Measurements from ENCODE around the gene RPRML. TPM values are rescaled to one million over a fixed set of nuclear protein-coding genes. Genes with fewer than 3 reads are reported as not detected.

RPRML gene
- total RNA-seq, 2 donors from 2014 or later, result 2.2 TPM; not detected in 1

DNA sequence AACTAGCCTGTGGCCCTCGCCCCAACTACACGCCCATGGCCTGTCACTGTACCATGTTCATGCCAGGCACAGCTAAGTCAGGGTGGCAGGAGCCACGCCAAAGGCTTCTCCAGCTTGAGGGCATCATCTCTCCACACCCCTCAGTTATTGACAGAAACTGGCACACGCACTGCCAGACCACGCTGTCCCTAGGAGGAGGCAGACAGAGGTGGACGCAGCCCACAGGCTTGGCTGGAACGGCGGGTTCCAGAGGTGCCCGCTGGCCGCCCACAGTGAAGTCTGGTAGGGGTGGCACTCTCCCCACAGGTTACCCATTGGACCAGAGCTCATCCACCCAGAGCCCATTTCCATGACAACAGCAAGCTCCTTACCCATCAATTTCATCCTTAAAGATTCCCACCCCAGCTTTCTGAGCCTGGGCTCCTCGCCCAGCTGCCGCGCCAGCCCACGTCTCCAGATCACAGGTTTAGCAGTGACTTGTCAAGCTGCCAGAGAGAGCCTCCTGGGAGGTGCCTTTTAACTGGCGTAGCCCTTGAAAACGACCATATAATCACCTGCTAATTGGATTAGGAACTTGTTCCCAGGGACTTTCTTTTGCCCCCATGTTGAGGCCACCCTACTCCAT, 27.9 kb downstream of the RPRML start:
- 49% methylated on average over 16 of the region's 16 CpGs for whole genome bisulfite sequencing
- intact Hi-C loops (cut with DNase I), result no loop called here
- DNase-seq (ENCODE audit: low spot score), result no peak

DNA sequence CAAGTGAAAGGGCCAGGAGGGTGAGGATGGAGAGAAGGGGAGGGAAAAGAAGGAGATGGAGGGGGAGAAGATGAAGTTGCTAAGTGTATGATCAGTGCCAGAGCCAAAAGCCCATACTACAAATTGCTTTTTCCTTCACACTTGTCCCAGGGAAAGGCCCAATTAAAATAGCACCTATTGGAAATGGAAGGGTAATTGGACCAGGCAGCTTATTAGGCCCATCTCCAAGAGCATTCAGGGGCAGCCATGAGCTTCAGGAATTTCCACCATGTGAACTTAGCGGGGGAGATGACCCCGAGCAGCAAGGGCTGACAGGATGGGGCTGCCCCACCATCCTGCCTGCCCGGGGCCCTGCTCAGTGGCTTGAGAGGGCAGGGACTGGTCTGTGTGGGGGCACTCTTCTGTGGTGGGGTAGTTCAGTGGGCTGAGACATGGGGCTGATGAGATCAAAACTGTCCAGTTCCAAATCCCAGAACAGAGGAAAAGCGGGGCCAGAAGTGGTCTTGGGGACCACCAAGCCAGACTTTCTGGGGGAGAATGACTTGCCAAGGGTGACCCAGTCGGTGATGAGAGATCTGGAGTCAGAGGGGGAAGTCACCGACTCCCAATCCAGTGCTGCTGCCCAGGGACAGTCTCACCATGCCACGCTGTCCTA, 28.6 kb downstream of the RPRML start:
- Histone ChIP-seq H3K27ac (no peak overlapping the region), H3K9me3 (no peaks in the 10 kb centered on the region), H3K27me3 (replicated peaks; ENCODE audit: insufficient read depth) (no peaks in the 10 kb centered on the region), H3K4me1 (replicated peaks) (no peaks in the 10 kb centered on the region), H3K36me3 (no peaks in the 10 kb centered on the region), H3K4me3 (no peak overlapping the region)
- DNase-seq (ENCODE audit: low spot score), result no peak
- 68% methylated on average over 7 of the region's 7 CpGs for WGBS
- intact Hi-C loops (cut with DNase I), result no loop called here
- TF ChIP-seq POLR2AphosphoS5 (IDR thresholded peaks at IDR 0.05), result no peak
- TF ChIP-seq POLR2A (IDR thresholded peaks at IDR 0.05), result no peak
- TF ChIP-seq, protein P1, sequence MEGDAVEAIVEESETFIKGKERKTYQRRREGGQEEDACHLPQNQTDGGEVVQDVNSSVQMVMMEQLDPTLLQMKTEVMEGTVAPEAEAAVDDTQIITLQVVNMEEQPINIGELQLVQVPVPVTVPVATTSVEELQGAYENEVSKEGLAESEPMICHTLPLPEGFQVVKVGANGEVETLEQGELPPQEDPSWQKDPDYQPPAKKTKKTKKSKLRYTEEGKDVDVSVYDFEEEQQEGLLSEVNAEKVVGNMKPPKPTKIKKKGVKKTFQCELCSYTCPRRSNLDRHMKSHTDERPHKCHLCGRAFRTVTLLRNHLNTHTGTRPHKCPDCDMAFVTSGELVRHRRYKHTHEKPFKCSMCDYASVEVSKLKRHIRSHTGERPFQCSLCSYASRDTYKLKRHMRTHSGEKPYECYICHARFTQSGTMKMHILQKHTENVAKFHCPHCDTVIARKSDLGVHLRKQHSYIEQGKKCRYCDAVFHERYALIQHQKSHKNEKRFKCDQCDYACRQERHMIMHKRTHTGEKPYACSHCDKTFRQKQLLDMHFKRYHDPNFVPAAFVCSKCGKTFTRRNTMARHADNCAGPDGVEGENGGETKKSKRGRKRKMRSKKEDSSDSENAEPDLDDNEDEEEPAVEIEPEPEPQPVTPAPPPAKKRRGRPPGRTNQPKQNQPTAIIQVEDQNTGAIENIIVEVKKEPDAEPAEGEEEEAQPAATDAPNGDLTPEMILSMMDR (IDR thresholded peaks at IDR 0.05), result no peak

More for the DNA sequence above, 27.9 kb downstream of the RPRML start:
- no peaks in the 10 kb centered on the region for H3K4me1 ChIP-seq (replicated peaks)
- H3K4me3 ChIP-seq, result no peak overlapping the region
- no peak for TF ChIP-seq POLR2AphosphoS5 (IDR thresholded peaks at IDR 0.05)
- TF ChIP-seq, protein P1 (IDR thresholded peaks at IDR 0.05), result no peak
- TF ChIP-seq POLR2A (IDR thresholded peaks at IDR 0.05), result no peak
- H3K9me3 ChIP-seq, result no peaks in the 10 kb centered on the region
- H3K27me3 ChIP-seq (replicated peaks; ENCODE audit: insufficient read depth), result no peaks in the 10 kb centered on the region
- no peaks in the 10 kb centered on the region for H3K36me3 ChIP-seq
- no peak overlapping the region for H3K27ac ChIP-seq

GRCh38 chr17:46949291-46950174, 29.5 kb downstream of the RPRML start:
- Histone ChIP-seq H3K4me1 (replicated peaks) (no peaks in the 10 kb centered on the region), H3K9me3 (no peaks in the 10 kb centered on the region), H3K27ac (no peak overlapping the region), H3K4me3 (no peak overlapping the region), H3K27me3 (replicated peaks; ENCODE audit: insufficient read depth) (no peaks in the 10 kb centered on the region), H3K36me3 (no peaks in the 10 kb centered on the region)
- TF ChIP-seq POLR2AphosphoS5 (IDR thresholded peaks at IDR 0.05) (no peak), POLR2A (IDR thresholded peaks at IDR 0.05) (no peak)
- TF ChIP-seq, protein P1 (IDR thresholded peaks at IDR 0.05), result no peak
- WGBS, result 83% methylated on average over 11 of the region's 11 CpGs
- intact Hi-C loops (cut with DNase I), result no loop called here
- no peak for DNase-seq (ENCODE audit: low spot score)

GRCh38 chr17:46948544-46948943, 30.5 kb downstream of the RPRML start:
- no peak for DNase-seq (ENCODE audit: low spot score)
- Histone ChIP-seq H3K4me1 (replicated peaks) (peaks cover 4% of the 10 kb centered on the region), H3K4me3 (no peak overlapping the region), H3K27ac (no peak overlapping the region), H3K27me3 (replicated peaks; ENCODE audit: insufficient read depth) (no peaks in the 10 kb centered on the region), H3K9me3 (no peaks in the 10 kb centered on the region), H3K36me3 (no peaks in the 10 kb centered on the region)
- intact Hi-C loops (cut with DNase I), result no loop called here
- TF ChIP-seq POLR2AphosphoS5 (IDR thresholded peaks at IDR 0.05) (no peak), POLR2A (IDR thresholded peaks at IDR 0.05) (no peak)
- TF ChIP-seq, protein P1 (IDR thresholded peaks at IDR 0.05), result no peak
- 92% methylated on average over 5 of the region's 5 CpGs for WGBS
